K562 (cell line): ENCODE data around the gene CALHM3. TPM values are rescaled to one million over a fixed set of nuclear protein-coding genes. Genes with fewer than 3 reads are reported as not detected.

Source experiments
- ATAC-seq: fragments of 200-7000 bp; cut with Tn5 transposase; 3 replicates; pipeline ENCODE4 v1.9.1; 2020; ENCODE audit warnings: moderate library complexity
- BruUV-seq: library from RNA; stranded (reverse); fragments of 400-500 nt; replicated peaks from 2 replicates; lab custom pipeline; 2021; lab: Mats Ljungman, UMichigan
- CTCF ChIA-PET: fragments of 300-600 bp; formaldehyde crosslinking; extraction: SDS; loops from one replicate; lab custom pipeline; 2021; ENCODE audit warnings: low intra/inter-chr PET ratio; lab: Yijun Ruan, JAX
- POLR2A ChIA-PET: fragments of 300-600, 350-650 bp; sonication (Branson Sonifier 250); formaldehyde crosslinking; extraction: SDS; loops from one replicate; lab custom pipeline; 2021; ENCODE audit warnings: antibody characterized with exemption, inconsistent platforms; lab: Yijun Ruan, JAX
- DNase-seq, 4 experiments: peaks; one replicate each; pipeline versions ENCODE4 v3.0.0 to v3.0.0-alpha.2; 2011 to 2018; ENCODE audit warnings: low spot score in 3 of 4, mixed read lengths in 3 of 4; ENCODE audit errors: extremely low read depth in 1 of 4
- FAIRE-seq: peaks from 2 replicates; lab custom pipeline; 2011; peaks lifted over from hg19 to GRCh38; lab: Jason Lieb, UNC
- H2AFZ ChIP-seq: 2 replicates; pipeline ENCODE4 v1.6.0; 2011; ENCODE audit warnings: low read depth, low read length, control low read depth, inconsistent platforms
- H3K27ac ChIP-seq: fragments of 200-600 bp; 3 replicates; pipeline ENCODE4 v1.8.0; 2011; ENCODE audit warnings: low read depth, mild to moderate bottlenecking, control low read depth, inconsistent platforms, low read length, moderate library complexity, mixed read lengths; ENCODE audit errors: extremely low read depth
- H3K27me3 ChIP-seq, 2 experiments: fragments of 300-600 bp in 1 of 2; 2 replicates in 1 of 2; 3 replicates in 1 of 2; pipeline versions ENCODE4 v1.6.0 to v1.8.0; 2011; ENCODE audit warnings: inconsistent platforms in 2 of 2, low read length in 2 of 2, mild to moderate bottlenecking in 1 of 2, mixed read lengths in 1 of 2, moderate library complexity in 1 of 2; ENCODE audit not compliant: control insufficient read depth in 2 of 2, insufficient read depth in 2 of 2
- H3K36me3 ChIP-seq: fragments of 300-600 bp; 3 replicates; pipeline ENCODE4 v1.8.0; 2011; ENCODE audit warnings: mild to moderate bottlenecking, low read length, inconsistent platforms; ENCODE audit not compliant: control insufficient read depth, insufficient read depth
- H3K4me1 ChIP-seq, 2 experiments: fragments of 200-600 bp in 1 of 2; replicated peaks in 1 of 2; 2 replicates in 1 of 2; 3 replicates in 1 of 2; pipeline versions ENCODE4 v1.5.1 to v1.8.0; 2011; ENCODE audit warnings: inconsistent platforms in 2 of 2, low read length in 2 of 2, mild to moderate bottlenecking in 1 of 2, mixed read lengths in 1 of 2, moderate library complexity in 1 of 2; ENCODE audit not compliant: control insufficient read depth in 2 of 2, insufficient read depth in 2 of 2
- H3K4me2 ChIP-seq: 2 replicates; pipeline ENCODE4 v1.6.1; 2011; ENCODE audit warnings: low read length, control low read depth, inconsistent platforms, mixed read lengths; ENCODE audit not compliant: insufficient read depth
- H3K4me3 ChIP-seq: fragments of 200-600 bp; sonication (generic), shearing (Covaris generic); 2 replicates; pipeline ENCODE4 v1.5.1; 2016; ENCODE audit warnings: control low read depth, inconsistent platforms
- H3K79me2 ChIP-seq: fragments of 200-600 bp; 3 replicates; pipeline ENCODE4 v1.8.0; 2011; ENCODE audit warnings: low read length, inconsistent platforms; ENCODE audit not compliant: control insufficient read depth, insufficient read depth
- H3K9ac ChIP-seq, 2 experiments: 2 replicates each; pipeline versions ENCODE4 v1.6.0 to v1.6.1; 2011; ENCODE audit warnings: low read depth in 2 of 2, low read length in 2 of 2, control low read depth in 1 of 2, inconsistent platforms in 1 of 2, mild to moderate bottlenecking in 1 of 2, mixed read lengths in 1 of 2; ENCODE audit not compliant: insufficient read depth in 1 of 2
- H3K9me1 ChIP-seq: one replicate; pipeline ENCODE4 v1.6.0; 2011; ENCODE audit warnings: inconsistent platforms, mild to moderate bottlenecking, low read length, moderate library complexity; ENCODE audit not compliant: control insufficient read depth, insufficient read depth
- H3K9me3 ChIP-seq: replicated peaks from 2 replicates; pipeline ENCODE4 v1.5.1; 2011; ENCODE audit warnings: low read depth, low read length, inconsistent platforms; ENCODE audit not compliant: control insufficient read depth, insufficient read depth
- H4K20me1 ChIP-seq: replicated peaks from 2 replicates; pipeline ENCODE4 v1.6.1; 2011; ENCODE audit warnings: low read length, inconsistent platforms, mixed read lengths; ENCODE audit not compliant: control insufficient read depth, insufficient read depth
- CHD2 ChIP-seq: IDR thresholded peaks from 2 replicates; pipeline ENCODE4 v1.6.1; 2011; ENCODE audit warnings: low read depth, low read length
- CLOCK ChIP-seq: fragments of 250-450 bp; sonication (Bioruptor Pico); IDR thresholded peaks from 2 replicates; pipeline ENCODE4 v1.4.0; 2020; ENCODE audit warnings: mild to moderate bottlenecking, moderate library complexity, borderline replicate concordance
- CREB1 ChIP-seq, 2 experiments: sonication (generic) in 1 of 2; formaldehyde crosslinking in 1 of 2; IDR thresholded peaks; 2 replicates each; pipeline versions ENCODE4 v1.6.1 to v1.8.0; 2012 to 2022; ENCODE audit warnings: inconsistent platforms in 1 of 2, mild to moderate bottlenecking in 1 of 2, missing genetic modification reagents in 1 of 2, moderate library complexity in 1 of 2
- HNRNPLL ChIP-seq: fragments of 200-400 bp; formaldehyde crosslinking; IDR thresholded peaks from 2 replicates; pipeline ENCODE4 v1.6.1; 2017; ENCODE audit warnings: low read length, low read depth, mild to moderate bottlenecking; ENCODE audit not compliant: poor library complexity, severe bottlenecking
- KAT7 ChIP-seq: sonication (generic); formaldehyde crosslinking; IDR thresholded peaks from 2 replicates; pipeline ENCODE4 v1.8.0; 2022; ENCODE audit warnings: missing genetic modification reagents, mild to moderate bottlenecking, borderline replicate concordance
- NCOA2 ChIP-seq, 2 experiments: fragments of 450-650 bp; IDR thresholded peaks; 2 replicates each; pipeline ENCODE4 v1.6.1; 2018; ENCODE audit warnings: mild to moderate bottlenecking in 2 of 2, moderate library complexity in 1 of 2; ENCODE audit not compliant: partially characterized antibody in 2 of 2
- RNF2 ChIP-seq: sonication (generic); IDR thresholded peaks from 2 replicates; pipeline ENCODE4 v1.6.1; 2016
- TARDBP ChIP-seq: fragments of 450-650 bp; IDR thresholded peaks from 2 replicates; pipeline ENCODE4 v1.6.1; 2016
- TCF7 ChIP-seq: sonication (generic); IDR thresholded peaks from 2 replicates; pipeline ENCODE4 v1.6.1; 2016; ENCODE audit warnings: antibody characterized with exemption, borderline replicate concordance
- ZBTB8A ChIP-seq: fragments of 450-650 bp; IDR thresholded peaks from 2 replicates; pipeline ENCODE4 v1.6.1; 2018; ENCODE audit warnings: mild to moderate bottlenecking, moderate library complexity; ENCODE audit not compliant: partially characterized antibody
- ZNF282 ChIP-seq: sonication (generic); formaldehyde crosslinking; IDR thresholded peaks from 2 replicates; pipeline ENCODE4 v1.8.1; 2023; ENCODE audit warnings: missing genetic modification reagents
- ZNF655 ChIP-seq: fragments of 250-450 bp; sonication (Bioruptor Pico); IDR thresholded peaks from 2 replicates; pipeline ENCODE4 v1.5.0; 2021
- ZNF699 ChIP-seq: fragments of 250-450 bp; sonication (Bioruptor Pico); IDR thresholded peaks from 2 replicates; pipeline ENCODE4 v1.8.0; 2021; ENCODE audit warnings: mild to moderate bottlenecking, moderate library complexity; ENCODE audit not compliant: insufficient replicate concordance
- WGBS: fragments of 100-300 bp; shearing (Covaris generic); methylation state at CpG from one replicate; pipeline ENCODE4 v1.1.6; 2016; ENCODE audit warnings: low coverage, mixed read lengths; ENCODE audit not compliant: insufficient coverage; ENCODE audit errors: missing lambda C conversion rate; 5-methylcytosine and 5-hydroxymethylcytosine counted together
- in situ Hi-C: fragments of 300-500 bp; cut with MboI; formaldehyde crosslinking; loops from 4 replicates; pipeline ENCODE4 v1.15.0; 2018; ENCODE audit warnings: inconsistent platforms, mixed read lengths
- intact Hi-C: fragments of 100-400 bp; cut with micrococcal nuclease; formaldehyde crosslinking; loops from 2 replicates; pipeline ENCODE4 v1.14.2; 2022
- polyA plus RNA-seq, 8 experiments: library from polyadenylated mRNA; depleted of rRNA in 4 of 8; stranded (reverse) in 5 of 8; unstranded in 3 of 8; fragments of >200 nt; fragmentation: Nextera tagmentation in 2 of 8; fragmentation: Illumina TruSeq in 1 of 8; extraction: Ambion mirVana in 2 of 8; extraction: Trizol in 1 of 8; gene quantifications; 2 replicates each; pipeline versions ENCODE4 v1.2.1 to v1.2.3, GENCODE V29; 2011 to 2014; ENCODE audit warnings: inconsistent platforms in 1 of 8, missing spikeins in 1 of 8
- total RNA-seq, 7 experiments: library from RNA; depleted of rRNA in 6 of 7; stranded (reverse); fragments of >200 nt in 6 of 7; fragmentation: Illumina TruSeq in 2 of 7; extraction: Trizol in 2 of 7; gene quantifications; 2 replicates each; pipeline versions ENCODE4 v1.2.1 to v1.2.3, GENCODE V29; 2011 to 2021; ENCODE audit warnings: low replicate concordance in 1 of 7
- TF ChIP-seq, protein P1 (sequence below): sonication (generic); formaldehyde crosslinking; IDR thresholded peaks from 2 replicates; pipeline ENCODE4 v1.8.0; 2023; ENCODE audit warnings: missing genetic modification reagents, mild to moderate bottlenecking, borderline replicate concordance

The CALHM3 gene
- total and polyA plus RNA-seq, 9 of the 15 experiments (the other 6 are each of a cell fraction or from before 2014, with no cell fraction given), result not detected

GRCh38 chr10:103469201-103469600, 9.8 kb downstream of the CALHM3 start:
- Histone ChIP-seq H3K4me3 (no peak overlapping the region), H3K9me1 (no peaks in the 10 kb centered on the region), H3K79me2 (no peaks in the 10 kb centered on the region), H3K36me3 (no peaks in the 10 kb centered on the region), H3K9me3 (no peaks in the 10 kb centered on the region), H3K4me2 (no peak overlapping the region), H3K27ac (no peak overlapping the region), H2AFZ (no peak overlapping the region), H3K27me3 (peaks cover 0 to 14% of the 10 kb centered on the region in 2 experiments; a peak in 2 of 5 replicates), H4K20me1 (no peaks in the 10 kb centered on the region; the same call in 1 of the 2 replicates), H3K4me1 (peaks cover 7 to 10% of the 10 kb centered on the region in 2 experiments; a peak in 3 of 5 replicates), H3K9ac (no peak overlapping the region)
- no peak for ATAC-seq
- intact Hi-C loops (no loop called here), in situ Hi-C loops (no loop called here)
- no peak for FAIRE-seq
- CTCF ChIA-PET, result no interaction called here
- BruUV-seq, result no TSS peak
- 0% methylated on average over 1 of the region's 5 CpGs for WGBS
- POLR2A ChIA-PET, result interaction anchor here (0.6 kb wide), 1 partner anchor 86 kb away, joined by 4 read pairs; no protein-coding TSS in a partner anchor
- DNase-seq, result no peak
- TF ChIP-seq HNRNPLL (no peak), ZNF655 (CRISPR knock-in tag) (no peak), CLOCK (CRISPR knock-in tag) (no peak), CREB1 (IDR thresholded peaks at IDR 0.05) (no peak), CREB1 (CRISPR knock-in tag; IDR thresholded peaks at IDR 0.05) (no peak), TARDBP (no peak), NCOA2 (IDR thresholded peaks at IDR 0.05; ENCODE audit: partially characterized antibody in 2 of 2) (no peak), KAT7 (CRISPR knock-in tag) (no peak), ZBTB8A (no peak), CHD2 (no peak), ZNF699 (CRISPR knock-in tag) (no peak), TCF7 (no peak), ZNF282 (CRISPR knock-in tag) (no peak), RNF2 (no peak)
- TF ChIP-seq, protein P1, sequence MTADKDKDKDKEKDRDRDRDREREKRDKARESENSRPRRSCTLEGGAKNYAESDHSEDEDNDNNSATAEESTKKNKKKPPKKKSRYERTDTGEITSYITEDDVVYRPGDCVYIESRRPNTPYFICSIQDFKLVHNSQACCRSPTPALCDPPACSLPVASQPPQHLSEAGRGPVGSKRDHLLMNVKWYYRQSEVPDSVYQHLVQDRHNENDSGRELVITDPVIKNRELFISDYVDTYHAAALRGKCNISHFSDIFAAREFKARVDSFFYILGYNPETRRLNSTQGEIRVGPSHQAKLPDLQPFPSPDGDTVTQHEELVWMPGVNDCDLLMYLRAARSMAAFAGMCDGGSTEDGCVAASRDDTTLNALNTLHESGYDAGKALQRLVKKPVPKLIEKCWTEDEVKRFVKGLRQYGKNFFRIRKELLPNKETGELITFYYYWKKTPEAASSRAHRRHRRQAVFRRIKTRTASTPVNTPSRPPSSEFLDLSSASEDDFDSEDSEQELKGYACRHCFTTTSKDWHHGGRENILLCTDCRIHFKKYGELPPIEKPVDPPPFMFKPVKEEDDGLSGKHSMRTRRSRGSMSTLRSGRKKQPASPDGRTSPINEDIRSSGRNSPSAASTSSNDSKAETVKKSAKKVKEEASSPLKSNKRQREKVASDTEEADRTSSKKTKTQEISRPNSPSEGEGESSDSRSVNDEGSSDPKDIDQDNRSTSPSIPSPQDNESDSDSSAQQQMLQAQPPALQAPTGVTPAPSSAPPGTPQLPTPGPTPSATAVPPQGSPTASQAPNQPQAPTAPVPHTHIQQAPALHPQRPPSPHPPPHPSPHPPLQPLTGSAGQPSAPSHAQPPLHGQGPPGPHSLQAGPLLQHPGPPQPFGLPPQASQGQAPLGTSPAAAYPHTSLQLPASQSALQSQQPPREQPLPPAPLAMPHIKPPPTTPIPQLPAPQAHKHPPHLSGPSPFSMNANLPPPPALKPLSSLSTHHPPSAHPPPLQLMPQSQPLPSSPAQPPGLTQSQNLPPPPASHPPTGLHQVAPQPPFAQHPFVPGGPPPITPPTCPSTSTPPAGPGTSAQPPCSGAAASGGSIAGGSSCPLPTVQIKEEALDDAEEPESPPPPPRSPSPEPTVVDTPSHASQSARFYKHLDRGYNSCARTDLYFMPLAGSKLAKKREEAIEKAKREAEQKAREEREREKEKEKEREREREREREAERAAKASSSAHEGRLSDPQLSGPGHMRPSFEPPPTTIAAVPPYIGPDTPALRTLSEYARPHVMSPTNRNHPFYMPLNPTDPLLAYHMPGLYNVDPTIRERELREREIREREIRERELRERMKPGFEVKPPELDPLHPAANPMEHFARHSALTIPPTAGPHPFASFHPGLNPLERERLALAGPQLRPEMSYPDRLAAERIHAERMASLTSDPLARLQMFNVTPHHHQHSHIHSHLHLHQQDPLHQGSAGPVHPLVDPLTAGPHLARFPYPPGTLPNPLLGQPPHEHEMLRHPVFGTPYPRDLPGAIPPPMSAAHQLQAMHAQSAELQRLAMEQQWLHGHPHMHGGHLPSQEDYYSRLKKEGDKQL (CRISPR knock-in tag), result no peak
